ENCODE measurements around the gene UCHL3. TPM values are rescaled to one million over a fixed set of nuclear protein-coding genes. Genes with fewer than 3 reads are reported as not detected.

UCHL3 gene
- total RNA-seq, 1 donor from 2014 or later = 38.9 TPM

GRCh38 chr13:75641026-75641425 is 91.4 kb downstream of the UCHL3 start:
- intact Hi-C loops (cut with micrococcal nuclease) = no loop called here
- Mint-ChIP-seq H3K27me3 (ENCODE audit: insufficient read depth) (peaks cover 23% of the 10 kb centered on the region), H3K9me3 (no peaks in the 10 kb centered on the region), H3K4me1 (ENCODE audit: low read depth) (peaks cover 10% of the 10 kb centered on the region), H3K36me3 (ENCODE audit: low read depth) (no peaks in the 10 kb centered on the region), H3K27ac (no peak overlapping the region), H3K4me3 (no peak overlapping the region)
- no peak for DNase-seq (ENCODE audit: low spot score)

DNA sequence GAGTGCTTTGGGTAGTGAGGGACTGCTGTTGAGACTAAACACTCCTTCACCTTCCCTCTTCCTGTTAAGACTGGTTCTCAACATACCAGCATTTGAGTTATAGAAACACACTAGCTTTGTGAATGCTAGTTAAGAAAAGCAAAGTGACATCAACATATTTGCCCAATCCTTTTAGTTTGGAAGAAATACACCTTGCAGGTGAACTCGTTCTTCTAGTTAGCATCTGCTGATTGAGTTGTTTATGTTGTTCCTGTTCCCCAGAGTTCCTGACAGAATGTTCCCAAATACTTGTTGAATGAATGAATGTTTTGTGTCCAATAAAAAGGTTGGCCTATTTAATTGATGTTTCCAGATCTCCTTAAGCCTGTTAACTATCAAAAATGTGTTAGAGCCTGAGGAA is 93.6 kb downstream of the UCHL3 start:
- Mint-ChIP-seq H3K27ac (no peak overlapping the region), H3K4me3 (no peak overlapping the region), H3K9me3 (no peaks in the 10 kb centered on the region), H3K27me3 (ENCODE audit: insufficient read depth) (peaks cover 11% of the 10 kb centered on the region), H3K36me3 (ENCODE audit: low read depth) (no peaks in the 10 kb centered on the region), H3K4me1 (ENCODE audit: low read depth) (no peaks in the 10 kb centered on the region)
- intact Hi-C loops (cut with micrococcal nuclease) = no loop called here
- DNase-seq (ENCODE audit: low spot score) = no peak

DNA sequence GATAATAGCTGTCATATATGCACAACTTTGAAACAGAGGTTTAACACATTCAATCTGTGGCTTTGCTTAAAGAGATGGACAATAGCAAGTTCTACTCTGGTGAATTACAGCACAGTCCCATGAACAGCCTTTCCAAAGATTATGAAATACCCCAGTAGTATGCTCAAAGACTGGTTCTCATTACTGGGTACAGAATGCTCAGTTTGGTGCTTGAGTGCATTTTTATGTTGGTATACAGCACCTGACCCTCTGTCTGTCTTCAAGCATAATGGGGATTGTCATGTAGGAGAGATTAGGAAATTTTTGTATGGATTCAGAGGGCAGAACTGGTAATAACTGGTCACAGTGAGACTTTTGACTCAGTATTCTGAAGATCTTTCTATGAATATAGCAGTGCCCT is 94.1 kb downstream of the UCHL3 start:
- H3K4me1 Mint-ChIP-seq (ENCODE audit: low read depth) = no peaks in the 10 kb centered on the region
- H3K27me3 Mint-ChIP-seq (ENCODE audit: insufficient read depth) = peaks cover 6% of the 10 kb centered on the region
- DNase-seq (ENCODE audit: low spot score) = no peak

GRCh38 chr13:75645141-75645540 is 95.5 kb downstream of the UCHL3 start:
- no peaks in the 10 kb centered on the region for H3K4me1 Mint-ChIP-seq (ENCODE audit: low read depth)
- intact Hi-C loops (cut with micrococcal nuclease) = no loop called here
- no peak for DNase-seq (ENCODE audit: low spot score)
- H3K27ac Mint-ChIP-seq = no peak overlapping the region
- no peak overlapping the region for H3K4me3 Mint-ChIP-seq
- H3K9me3 Mint-ChIP-seq = no peaks in the 10 kb centered on the region
- H3K36me3 Mint-ChIP-seq (ENCODE audit: low read depth) = no peaks in the 10 kb centered on the region
- H3K27me3 Mint-ChIP-seq (ENCODE audit: insufficient read depth) = no peaks in the 10 kb centered on the region

More for the DNA sequence above, 94.1 kb downstream of the UCHL3 start:
- no peaks in the 10 kb centered on the region for H3K36me3 Mint-ChIP-seq (ENCODE audit: low read depth)
- intact Hi-C loops (cut with micrococcal nuclease) = no loop called here
- H3K27ac Mint-ChIP-seq = no peak overlapping the region
- H3K4me3 Mint-ChIP-seq = no peak overlapping the region
- H3K9me3 Mint-ChIP-seq = no peaks in the 10 kb centered on the region

DNA sequence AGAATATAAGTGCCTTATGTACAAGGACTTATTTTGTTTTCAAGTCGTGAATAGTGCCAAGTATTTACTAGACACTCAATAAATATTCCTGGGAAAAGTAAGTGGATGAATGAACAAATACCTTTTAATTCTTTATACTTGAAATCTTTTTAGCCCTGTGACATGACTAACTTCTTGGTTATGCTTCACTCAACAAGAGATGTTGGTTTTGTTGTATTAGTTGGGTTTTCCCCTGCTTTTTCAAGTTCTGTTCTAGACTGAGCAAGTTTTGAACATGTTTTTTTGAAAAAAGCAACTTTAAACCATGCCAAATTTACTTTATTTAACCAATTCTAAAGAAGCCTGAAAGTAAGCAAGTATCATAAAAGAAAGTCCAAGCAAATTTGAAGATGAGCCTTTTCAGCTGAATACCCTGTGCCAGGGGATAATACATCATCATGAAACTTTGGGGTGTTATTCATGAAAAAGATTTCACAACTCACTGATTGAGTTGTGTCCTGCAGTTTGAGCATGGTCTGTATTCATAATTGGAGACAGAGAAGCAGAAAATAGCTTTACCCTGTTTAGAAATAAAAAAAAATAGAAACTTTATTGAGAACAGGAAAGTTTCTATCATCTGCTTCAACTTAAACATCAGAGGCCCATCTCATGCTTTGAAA is 97.7 kb downstream of the UCHL3 start:
- Mint-ChIP-seq H3K9me3 (no peaks in the 10 kb centered on the region), H3K27ac (no peak overlapping the region), H3K4me3 (no peak overlapping the region), H3K27me3 (ENCODE audit: insufficient read depth) (no peaks in the 10 kb centered on the region), H3K36me3 (ENCODE audit: low read depth) (no peaks in the 10 kb centered on the region), H3K4me1 (ENCODE audit: low read depth) (no peaks in the 10 kb centered on the region)
- no peak for DNase-seq (ENCODE audit: low spot score)
- intact Hi-C loops (cut with micrococcal nuclease) = no loop called here

DNA sequence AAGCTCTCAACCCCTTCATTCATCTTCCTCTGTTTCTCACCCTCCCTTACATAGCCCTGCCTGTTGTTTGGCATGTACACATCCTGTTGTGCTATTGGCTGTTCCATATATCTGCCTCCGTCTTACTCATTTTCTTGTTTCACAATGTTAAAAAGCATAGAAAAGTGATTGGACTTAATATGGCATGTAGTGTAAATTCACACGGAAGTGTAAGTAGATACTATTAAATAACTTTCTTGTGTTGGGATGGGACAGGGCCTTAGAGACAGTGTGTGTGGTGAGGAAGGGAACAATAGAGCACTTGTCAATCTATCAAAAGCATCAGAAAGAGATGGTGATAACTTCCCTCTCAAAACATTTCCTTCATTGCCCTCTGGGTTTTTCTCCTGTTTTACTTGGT is 98.9 kb downstream of the UCHL3 start:
- H3K4me1 Mint-ChIP-seq (ENCODE audit: low read depth) = no peaks in the 10 kb centered on the region
- no peak overlapping the region for H3K4me3 Mint-ChIP-seq
- no peaks in the 10 kb centered on the region for H3K9me3 Mint-ChIP-seq
- DNase-seq (ENCODE audit: low spot score) = no peak
- no peaks in the 10 kb centered on the region for H3K36me3 Mint-ChIP-seq (ENCODE audit: low read depth)
- intact Hi-C loops (cut with micrococcal nuclease) = no loop called here
- H3K27me3 Mint-ChIP-seq (ENCODE audit: insufficient read depth) = no peaks in the 10 kb centered on the region
- H3K27ac Mint-ChIP-seq = no peak overlapping the region

- Mint-ChIP-seq H3K4me1 (ENCODE audit: low read depth) (no peaks in the 10 kb centered on the region), H3K4me3 (no peak overlapping the region), H3K27me3 (ENCODE audit: insufficient read depth) (no peaks in the 10 kb centered on the region), H3K27ac (no peak overlapping the region), H3K36me3 (ENCODE audit: low read depth) (no peaks in the 10 kb centered on the region), H3K9me3 (no peaks in the 10 kb centered on the region)
- intact Hi-C loops (cut with micrococcal nuclease) = no loop called here
- no peak for DNase-seq (ENCODE audit: low spot score)
These were observed 101.4 kb downstream of the UCHL3 start for GRCh38 chr13:75651013-75651412.

- Mint-ChIP-seq H3K27ac (no peak overlapping the region), H3K36me3 (ENCODE audit: low read depth) (no peaks in the 10 kb centered on the region), H3K4me1 (ENCODE audit: low read depth) (no peaks in the 10 kb centered on the region), H3K4me3 (no peak overlapping the region), H3K9me3 (no peaks in the 10 kb centered on the region), H3K27me3 (ENCODE audit: insufficient read depth) (no peaks in the 10 kb centered on the region)
- DNase-seq (ENCODE audit: low spot score) = no peak
- intact Hi-C loops (cut with micrococcal nuclease) = no loop called here
These were observed 103.1 kb downstream of the UCHL3 start for GRCh38 chr13:75652726-75653125.

Other genes with a start within 250 kb of the UCHL3 start
- gene TBC1D4, start 67.6 kb upstream of the UCHL3 start, total RNA-seq = 66.6 and 73.5 TPM in 2 replicates
- 87.1 and 88.7 TPM in 2 replicates for gene COMMD6, start 11.9 kb upstream of the UCHL3 start, total RNA-seq
- gene LMO7, start 86.5 kb downstream of the UCHL3 start, total RNA-seq = 2.9 and 3.2 TPM in 2 replicates

Data from activated T-helper 1 cell treated with anti-CD3 and anti-CD28 coated beads, Interleukin-12 subunit alpha, Interleukin-12 subunit beta, Interleukin-2, Interleukin-4 antibody, amounts not matched to agents 30 ng/mL and 10 ng/mL and 1 ng/mL, durations not matched to agents 14 hours and 24 hours and 36 hours (primary cell).